ENCODE results near the gene COL13A1. TPM values are rescaled to one million over a fixed set of nuclear protein-coding genes. Genes with fewer than 3 reads are reported as not detected.
A peak's percentile ranks its signal among the peaks of the same experiment; 100 is the strongest.

The COL13A1 gene
- total RNA-seq, 2 experiments from 2014 or later, result not detected

DNA sequence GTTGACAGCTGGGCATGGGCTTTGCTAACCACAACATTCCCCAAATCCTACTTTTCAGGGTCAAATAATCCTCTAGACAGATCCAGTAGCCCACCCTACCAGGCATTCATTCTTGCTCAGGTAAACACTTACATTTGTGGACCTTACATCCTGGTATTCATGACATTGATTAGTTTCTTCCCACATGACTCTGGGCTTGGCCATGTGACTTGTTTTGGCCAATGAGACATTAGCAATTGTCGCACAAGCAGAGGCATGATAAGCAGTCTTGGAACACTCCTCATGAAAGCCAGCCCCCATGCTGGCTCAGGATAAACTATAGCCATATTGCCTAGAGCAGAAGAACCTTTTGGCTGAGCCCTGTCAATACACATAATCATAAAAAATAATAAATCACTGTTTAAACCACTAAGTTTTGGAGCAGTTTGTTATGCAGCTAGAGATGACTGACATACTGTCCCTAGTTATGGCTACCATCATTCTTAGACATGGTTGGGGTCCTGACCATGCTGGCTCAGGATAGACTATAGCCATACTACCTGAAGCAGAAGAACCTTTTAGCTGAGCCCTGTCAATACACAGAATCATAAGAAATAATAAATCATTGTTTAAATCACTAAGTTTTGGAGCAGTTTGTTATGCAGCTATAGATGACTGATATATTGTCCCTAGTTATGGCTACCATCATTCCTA, 6.3 kb upstream of the COL13A1 start:
- POLR2A ChIA-PET, result no interaction called here
- DNase-seq, result no peak
- CTCF ChIA-PET, result interaction anchor here (0.7 kb wide), 1 partner anchor 53 kb away, joined by 4 read pairs; no protein-coding TSS in a partner anchor
- intact Hi-C loops (cut with micrococcal nuclease), result no loop called here
- Mint-ChIP-seq H3K27ac (no peak overlapping the region), H3K4me3 (no peak overlapping the region), H3K27me3 (peaks cover 25% of the 10 kb centered on the region), H3K36me3 (no peaks in the 10 kb centered on the region), H3K4me1 (ENCODE audit: low read depth) (no peaks in the 10 kb centered on the region), H3K9me3 (peaks cover 16% of the 10 kb centered on the region)

DNA sequence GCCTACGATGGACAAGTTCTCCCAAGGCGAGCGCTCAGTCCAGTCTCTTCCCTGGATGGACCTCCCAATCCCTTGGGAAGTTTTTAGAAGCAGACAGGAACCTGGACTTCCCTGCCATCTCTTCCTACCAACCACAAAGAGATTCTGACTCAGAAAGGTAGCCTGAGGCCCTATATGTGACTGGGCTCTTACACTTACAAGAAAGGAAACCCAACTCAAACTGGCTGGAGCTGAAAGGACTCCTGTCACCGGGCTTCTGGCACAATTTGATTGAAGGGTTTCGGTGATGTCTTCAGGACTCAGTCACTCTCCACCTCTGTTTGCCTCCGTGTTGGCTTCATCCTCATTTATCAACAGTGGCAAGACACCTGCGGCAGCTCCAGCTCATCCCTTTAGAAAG, 3.7 kb upstream of the COL13A1 start:
- POLR2A ChIA-PET, result no interaction called here
- peaks cover 16% of the 10 kb centered on the region for H3K9me3 Mint-ChIP-seq
- peaks cover 11% of the 10 kb centered on the region for H3K4me1 Mint-ChIP-seq (ENCODE audit: low read depth)
- H3K27me3 Mint-ChIP-seq, result peaks cover 40% of the 10 kb centered on the region
- no peak for DNase-seq
- no peak overlapping the region for H3K4me3 Mint-ChIP-seq
- H3K36me3 Mint-ChIP-seq, result no peaks in the 10 kb centered on the region
- CTCF ChIA-PET, result interaction anchor here (0.7 to 3.1 kb wide), 2 partner anchors 8 to 117 kb away, joined by 4 to 15 read pairs; no protein-coding TSS in a partner anchor
- intact Hi-C loops (cut with micrococcal nuclease), result no loop called here
- H3K27ac Mint-ChIP-seq, result no peak overlapping the region

DNA sequence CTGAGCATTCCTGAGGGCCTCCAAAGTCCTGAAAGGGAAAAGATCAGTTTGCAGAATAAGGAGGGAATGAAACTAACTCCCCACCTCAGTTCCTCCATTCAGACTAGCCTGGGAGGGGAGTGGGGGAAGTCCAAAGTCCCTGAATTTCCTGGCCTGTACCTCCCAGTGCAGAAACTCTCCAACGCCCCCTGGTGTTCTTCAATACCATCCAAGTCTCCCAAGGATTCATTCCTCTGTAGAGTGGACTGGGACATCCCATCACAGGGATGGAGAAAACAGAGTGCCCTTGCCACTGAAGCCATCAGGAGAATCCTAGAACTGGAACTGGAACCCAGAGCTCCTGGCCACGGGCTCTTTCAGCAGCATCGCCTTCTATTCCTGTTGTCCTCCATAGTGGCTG, 1.6 kb upstream of the COL13A1 start:
- POLR2A ChIA-PET, result no interaction called here
- peaks cover 11% of the 10 kb centered on the region for H3K4me1 Mint-ChIP-seq (ENCODE audit: low read depth)
- no peak for DNase-seq
- intact Hi-C loops (cut with micrococcal nuclease), result loop anchor here (5.0 kb wide), 1 partner anchor 158 kb away; no protein-coding TSS in a partner anchor
- peaks cover 14% of the 10 kb centered on the region for H3K9me3 Mint-ChIP-seq
- H3K4me3 Mint-ChIP-seq, result no peak overlapping the region
- peaks cover 49% of the 10 kb centered on the region for H3K27me3 Mint-ChIP-seq
- CTCF ChIA-PET, result interaction anchor here (0.5 to 3.1 kb wide), 6 partner anchors 11 to 304 kb away, joined by 3 to 15 read pairs (median 4); no protein-coding TSS in a partner anchor
- no peak overlapping the region for H3K27ac Mint-ChIP-seq
- no peaks in the 10 kb centered on the region for H3K36me3 Mint-ChIP-seq

DNA sequence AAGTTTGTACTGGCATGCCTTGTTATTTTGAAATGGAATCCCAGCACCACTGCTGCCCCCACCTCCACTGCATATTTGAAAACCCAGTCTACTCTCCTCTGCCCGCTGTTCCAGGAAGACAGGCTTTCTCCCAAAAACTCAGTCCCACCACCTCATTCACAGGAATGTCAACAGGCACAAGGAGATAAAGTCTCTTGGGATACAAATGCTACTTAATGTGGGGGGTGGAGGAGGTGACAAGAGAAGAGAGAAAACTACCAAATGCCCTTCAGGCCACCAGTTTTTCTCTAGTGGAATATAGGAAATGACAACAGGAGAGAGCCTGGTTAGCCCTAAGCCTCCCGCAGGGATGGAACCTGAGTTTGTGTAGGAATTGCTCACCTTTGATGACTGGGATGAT, 1.0 kb upstream of the COL13A1 start:
- ChIA-PET POLR2A (no interaction called here), CTCF (interaction anchor here (0.8 to 3.1 kb wide), 3 partner anchors 9 to 79 kb away, joined by 3 to 15 read pairs (median 3); no protein-coding TSS in a partner anchor)
- H3K27ac Mint-ChIP-seq, result no peak overlapping the region
- DNase-seq, result no peak
- H3K4me3 Mint-ChIP-seq, result no peak overlapping the region
- H3K36me3 Mint-ChIP-seq, result no peaks in the 10 kb centered on the region
- peaks cover 11% of the 10 kb centered on the region for H3K4me1 Mint-ChIP-seq (ENCODE audit: low read depth)
- intact Hi-C loops (cut with micrococcal nuclease), result loop anchor here (5.0 kb wide), 1 partner anchor 158 kb away; no protein-coding TSS in a partner anchor
- peaks cover 49% of the 10 kb centered on the region for H3K27me3 Mint-ChIP-seq
- peaks cover 9% of the 10 kb centered on the region for H3K9me3 Mint-ChIP-seq

DNA sequence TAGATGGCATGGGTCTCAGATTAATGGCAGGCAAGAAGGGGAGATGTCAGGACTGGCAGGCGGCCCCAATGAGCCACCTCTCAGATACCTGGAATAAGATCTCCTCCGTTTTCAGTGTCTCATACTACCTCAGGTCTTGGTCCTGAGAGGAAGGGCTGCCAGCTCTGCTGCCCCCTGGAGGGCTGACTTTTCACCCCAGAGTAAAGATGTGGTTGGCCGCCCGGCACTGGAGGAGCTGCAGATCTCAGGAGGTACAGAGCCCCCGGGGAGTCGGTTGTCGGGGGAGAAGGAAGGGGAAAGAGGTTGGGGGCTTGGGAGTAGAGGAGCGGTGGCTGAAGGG, 642 bp upstream of the COL13A1 start:
- DNase-seq, result peak; percentile 62
- CTCF ChIA-PET, result interaction anchor here (0.8 to 1.0 kb wide), 3 partner anchors 9 to 111 kb away, joined by 3 read pairs; no protein-coding TSS in a partner anchor
- intact Hi-C loops (cut with micrococcal nuclease), result loop anchor here (5.0 kb wide), 1 partner anchor 159 kb away; no protein-coding TSS in a partner anchor
- peaks cover 5% of the 10 kb centered on the region for H3K9me3 Mint-ChIP-seq
- no peak overlapping the region for H3K4me3 Mint-ChIP-seq
- no peak overlapping the region for H3K27ac Mint-ChIP-seq
- H3K27me3 Mint-ChIP-seq, result peaks cover 49% of the 10 kb centered on the region
- H3K4me1 Mint-ChIP-seq (ENCODE audit: low read depth), result peaks cover 11% of the 10 kb centered on the region
- no peaks in the 10 kb centered on the region for H3K36me3 Mint-ChIP-seq
- POLR2A ChIA-PET, result no interaction called here

DNA sequence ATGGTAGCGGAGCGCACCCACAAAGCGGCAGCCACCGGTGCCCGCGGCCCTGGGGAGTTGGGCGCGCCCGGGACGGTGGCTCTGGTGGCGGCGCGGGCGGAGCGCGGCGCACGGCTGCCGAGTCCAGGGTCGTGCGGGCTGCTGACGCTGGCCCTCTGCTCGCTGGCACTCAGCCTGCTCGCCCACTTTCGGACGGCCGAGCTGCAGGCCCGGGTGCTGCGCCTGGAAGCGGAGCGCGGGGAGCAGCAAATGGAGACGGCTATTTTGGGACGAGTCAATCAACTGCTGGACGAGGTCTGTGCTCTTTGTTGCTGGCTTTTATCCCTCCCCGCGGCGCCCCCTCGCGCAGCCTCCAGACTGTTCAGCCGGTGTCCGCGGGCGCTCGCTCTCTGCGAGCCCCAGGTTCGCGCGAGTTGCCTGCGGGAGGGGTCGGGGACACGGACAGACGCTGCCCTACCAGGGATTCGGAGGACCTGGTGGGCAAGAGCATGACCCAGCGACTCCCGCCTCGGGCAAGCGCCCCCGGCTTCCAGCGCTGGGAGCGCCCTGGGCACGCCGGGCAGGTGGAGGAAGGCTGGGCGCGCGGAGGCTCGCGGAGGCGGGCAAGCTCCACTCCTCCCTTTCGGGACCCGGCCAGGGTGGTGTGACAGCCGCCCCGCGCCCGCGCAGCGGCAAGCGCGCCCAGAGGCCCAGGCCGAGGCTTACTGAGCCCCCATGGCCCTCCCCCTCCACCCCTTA, 887 bp downstream of the COL13A1 start:
- Mint-ChIP-seq H3K4me3 (no peak overlapping the region), H3K27me3 (peaks cover 43% of the 10 kb centered on the region), H3K9me3 (no peaks in the 10 kb centered on the region), H3K27ac (no peak overlapping the region), H3K36me3 (no peaks in the 10 kb centered on the region), H3K4me1 (ENCODE audit: low read depth) (peaks cover 11% of the 10 kb centered on the region)
- DNase-seq, result no peak
- ChIA-PET POLR2A (no interaction called here), CTCF (no interaction called here)
- intact Hi-C loops (cut with micrococcal nuclease), result loop anchor here (5.0 kb wide), 1 partner anchor 160 kb away; no protein-coding TSS in a partner anchor

DNA sequence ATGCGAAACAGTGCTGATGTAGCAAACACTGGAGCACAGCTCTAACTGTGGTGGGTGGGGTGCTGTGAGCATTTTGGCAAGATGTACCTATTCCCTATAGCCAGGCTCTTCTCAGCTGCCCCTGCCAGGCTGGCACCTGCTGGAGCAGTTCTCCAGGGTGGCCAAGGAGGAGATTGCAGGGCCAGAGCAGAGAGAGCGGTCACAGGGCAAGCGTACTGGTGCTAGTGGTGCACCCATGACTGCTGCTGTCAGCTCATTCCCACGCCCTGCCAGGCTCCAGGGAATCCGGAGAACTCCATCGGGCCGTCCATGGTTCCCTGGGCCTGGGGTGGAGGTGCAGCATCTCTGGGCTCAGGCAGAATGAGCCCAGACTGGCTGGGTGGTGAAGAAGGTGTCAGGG, 2.1 kb downstream of the COL13A1 start:
- no peaks in the 10 kb centered on the region for H3K36me3 Mint-ChIP-seq
- ChIA-PET POLR2A (no interaction called here), CTCF (interaction anchor here (1.1 kb wide), 1 partner anchor 112 kb away, joined by 5 read pairs; no protein-coding TSS in a partner anchor)
- H3K27ac Mint-ChIP-seq, result no peak overlapping the region
- peaks cover 11% of the 10 kb centered on the region for H3K4me1 Mint-ChIP-seq (ENCODE audit: low read depth)
- no peaks in the 10 kb centered on the region for H3K9me3 Mint-ChIP-seq
- peaks cover 34% of the 10 kb centered on the region for H3K27me3 Mint-ChIP-seq
- intact Hi-C loops (cut with micrococcal nuclease), result loop anchor here (5.0 kb wide), 1 partner anchor 162 kb away; no protein-coding TSS in a partner anchor
- H3K4me3 Mint-ChIP-seq, result no peak overlapping the region
- DNase-seq, result no peak

DNA sequence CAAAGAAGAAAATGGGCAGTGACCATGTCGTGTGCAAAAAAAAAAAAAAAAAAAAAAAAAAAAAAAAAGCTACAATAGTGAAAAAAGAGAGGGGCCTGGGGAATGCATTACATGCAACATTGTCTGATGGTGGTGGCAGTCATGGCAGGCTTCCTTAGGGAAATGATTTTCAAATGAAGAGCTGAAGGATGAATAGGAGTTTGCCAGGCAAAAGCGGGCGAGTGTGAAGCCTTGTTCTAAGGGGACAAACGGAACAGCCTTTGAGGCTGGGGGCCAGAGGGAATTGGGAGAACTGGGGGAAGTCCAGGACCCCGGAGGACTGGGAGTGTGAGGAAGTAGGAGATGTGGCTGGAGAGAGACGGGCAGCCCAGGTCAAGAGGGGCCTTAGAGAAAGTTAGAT, 3.1 kb downstream of the COL13A1 start:
- H3K4me3 Mint-ChIP-seq, result no peak overlapping the region
- POLR2A ChIA-PET, result no interaction called here
- CTCF ChIA-PET, result no interaction called here

DNA sequence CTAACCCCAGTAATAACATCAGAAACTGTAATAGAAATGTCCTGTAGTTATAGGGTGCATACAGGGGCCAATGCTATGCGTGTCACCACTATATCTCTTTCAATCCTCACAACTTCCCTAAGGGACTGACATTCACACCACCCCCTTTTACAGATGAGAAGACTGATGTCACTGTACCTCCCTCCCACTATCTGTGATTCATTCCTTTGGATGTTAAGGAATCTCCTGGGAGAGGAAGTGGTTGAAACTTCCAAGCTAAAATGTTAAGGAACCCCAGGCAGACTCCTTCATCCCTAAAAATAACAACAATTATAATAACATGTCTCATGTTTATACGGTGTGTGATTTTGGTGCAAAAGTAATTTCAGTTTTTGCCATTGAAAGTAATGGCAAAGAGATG, 5.4 kb downstream of the COL13A1 start:
- intact Hi-C loops (cut with micrococcal nuclease), result no loop called here
- no peaks in the 10 kb centered on the region for H3K36me3 Mint-ChIP-seq
- H3K9me3 Mint-ChIP-seq, result no peaks in the 10 kb centered on the region
- H3K27me3 Mint-ChIP-seq, result peaks cover 13% of the 10 kb centered on the region
- H3K4me3 Mint-ChIP-seq, result no peak overlapping the region
- CTCF ChIA-PET, result no interaction called here
- DNase-seq, result no peak
- H3K4me1 Mint-ChIP-seq (ENCODE audit: low read depth), result peaks cover under 1% of the 10 kb centered on the region
- H3K27ac Mint-ChIP-seq, result no peak overlapping the region
- POLR2A ChIA-PET, result no interaction called here

More for the DNA sequence above, 3.1 kb downstream of the COL13A1 start:
- no peaks in the 10 kb centered on the region for H3K9me3 Mint-ChIP-seq
- no peak for DNase-seq
- peaks cover 11% of the 10 kb centered on the region for H3K4me1 Mint-ChIP-seq (ENCODE audit: low read depth)
- H3K27ac Mint-ChIP-seq, result no peak overlapping the region
- peaks cover 32% of the 10 kb centered on the region for H3K27me3 Mint-ChIP-seq
- intact Hi-C loops (cut with micrococcal nuclease), result loop anchor here (5.0 kb wide), 1 partner anchor 162 kb away; no protein-coding TSS in a partner anchor
- H3K36me3 Mint-ChIP-seq, result no peaks in the 10 kb centered on the region

DNA sequence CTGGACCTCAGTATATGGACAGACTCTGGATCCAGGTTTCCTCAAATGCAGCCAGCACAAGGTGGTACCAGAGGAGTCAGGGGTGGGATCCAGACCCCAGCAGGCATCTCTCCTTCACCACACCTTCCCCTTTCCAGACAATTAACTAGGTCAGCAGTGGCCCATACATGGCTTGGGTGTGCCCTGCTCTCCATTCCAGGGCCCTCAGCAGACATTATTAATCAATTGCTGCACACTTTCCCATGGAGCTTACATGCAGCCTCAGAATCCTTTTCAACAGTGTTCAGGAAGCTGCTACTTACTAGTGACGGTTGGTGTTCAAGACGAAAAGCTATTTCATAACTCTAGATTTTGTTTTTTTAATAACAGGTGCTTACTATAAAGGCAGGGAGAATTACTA, 6.0 kb downstream of the COL13A1 start:
- Mint-ChIP-seq H3K9me3 (no peaks in the 10 kb centered on the region), H3K27me3 (peaks cover 13% of the 10 kb centered on the region), H3K4me1 (ENCODE audit: low read depth) (no peaks in the 10 kb centered on the region), H3K27ac (no peak overlapping the region), H3K4me3 (no peak overlapping the region), H3K36me3 (no peaks in the 10 kb centered on the region)
- DNase-seq, result no peak
- intact Hi-C loops (cut with micrococcal nuclease), result no loop called here
- ChIA-PET POLR2A (no interaction called here), CTCF (no interaction called here)

DNA sequence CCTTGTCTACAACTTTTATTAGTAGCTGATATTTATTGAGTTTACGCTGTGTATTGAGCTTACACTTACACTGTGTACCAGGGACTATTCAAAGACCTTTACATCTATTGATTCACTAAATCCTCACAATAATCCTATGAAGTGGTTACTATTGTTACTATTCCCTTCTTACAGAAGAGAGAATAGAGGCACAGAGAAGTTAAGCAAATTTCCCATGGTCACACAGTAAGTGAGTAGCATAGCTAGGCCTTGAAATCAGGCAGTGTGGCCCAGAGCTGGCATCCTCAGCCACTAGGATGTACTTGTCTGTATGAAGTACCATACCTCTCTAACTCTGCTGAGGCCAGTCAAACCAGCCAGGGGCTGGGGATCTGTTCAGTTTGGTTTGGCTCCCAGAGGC, 7.6 kb downstream of the COL13A1 start:
- H3K9me3 Mint-ChIP-seq, result no peaks in the 10 kb centered on the region
- H3K36me3 Mint-ChIP-seq, result no peaks in the 10 kb centered on the region
- no peak for DNase-seq
- no peak overlapping the region for H3K4me3 Mint-ChIP-seq
- intact Hi-C loops (cut with micrococcal nuclease), result no loop called here
- peaks cover 2% of the 10 kb centered on the region for H3K27me3 Mint-ChIP-seq
- ChIA-PET CTCF (no interaction called here), POLR2A (no interaction called here)
- H3K4me1 Mint-ChIP-seq (ENCODE audit: low read depth), result no peaks in the 10 kb centered on the region
- no peak overlapping the region for H3K27ac Mint-ChIP-seq

DNA sequence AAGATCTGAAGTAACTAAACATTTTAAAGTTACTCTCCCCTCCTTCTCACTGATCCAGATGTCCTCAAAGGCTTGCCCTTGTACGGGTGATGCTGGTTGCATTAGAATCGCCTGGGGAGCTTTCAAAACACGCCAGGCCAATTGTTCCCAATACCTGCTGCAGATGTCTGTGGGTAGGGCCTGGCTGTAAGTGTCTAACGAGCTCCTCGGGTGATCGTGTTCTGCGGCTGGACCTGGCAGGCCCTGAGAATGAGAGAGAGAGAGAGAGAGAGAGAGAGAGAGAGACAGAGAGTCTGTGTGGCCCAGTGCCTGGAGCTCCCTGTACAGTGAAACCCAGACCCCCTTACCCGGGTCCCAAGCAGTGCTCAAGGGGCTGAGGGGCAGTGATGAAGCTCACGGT, 8.4 kb downstream of the COL13A1 start:
- no peaks in the 10 kb centered on the region for H3K9me3 Mint-ChIP-seq
- H3K27me3 Mint-ChIP-seq, result no peaks in the 10 kb centered on the region
- CTCF ChIA-PET, result interaction anchor here (0.6 kb wide), 1 partner anchor 9 kb away, joined by 3 read pairs; no protein-coding TSS in a partner anchor
- H3K4me3 Mint-ChIP-seq, result no peak overlapping the region
- H3K36me3 Mint-ChIP-seq, result no peaks in the 10 kb centered on the region
- no peak for DNase-seq
- no peaks in the 10 kb centered on the region for H3K4me1 Mint-ChIP-seq (ENCODE audit: low read depth)
- intact Hi-C loops (cut with micrococcal nuclease), result no loop called here
- H3K27ac Mint-ChIP-seq, result no peak overlapping the region
- POLR2A ChIA-PET, result no interaction called here

Measured in activated CD4-positive, alpha-beta memory T cell treated with anti-CD3 and anti-CD28 coated beads for 36 hours (primary cell).